Retina (tissue), 1 donor: ENCODE results near the gene ZNF83.
"Not testable (repeated sequence)": the region's sequence is repeated elsewhere in the genome, so short reads cannot be mapped to it uniquely, and the experiment has no call there.

ENCODE experiments used
- DNase-seq: peaks from one replicate; pipeline ENCODE4 v3.0.0-alpha.2; 2016

Gene ZNF83

GRCh38 chr19:52638601-52639000 is 446 bp upstream of the ZNF83 start:
- DNase-seq, result no peak

GRCh38 chr19:52635786-52636570 is 2.2 kb downstream of the ZNF83 start:
- DNase-seq, result no peak

- DNase-seq, result not testable (repeated sequence)
These were observed 10.7 kb downstream of the ZNF83 start for GRCh38 chr19:52627441-52627840.

GRCh38 chr19:52626915-52627314 is 11.2 kb downstream of the ZNF83 start:
- no peak for DNase-seq

GRCh38 chr19:52622261-52622660 is 15.9 kb downstream of the ZNF83 start:
- DNase-seq, result no peak

- no peak for DNase-seq
These were observed 16.8 kb downstream of the ZNF83 start for GRCh38 chr19:52621376-52621775.

- no peak for DNase-seq
These were observed 24.8 kb downstream of the ZNF83 start for GRCh38 chr19:52613299-52613906.

- DNase-seq, result no peak
These were observed 34.5 kb downstream of the ZNF83 start for GRCh38 chr19:52603558-52604207.

GRCh38 chr19:52602941-52603340 is 35.2 kb downstream of the ZNF83 start:
- DNase-seq, result no peak

- DNase-seq, result not testable (repeated sequence)
These were observed 36.2 kb downstream of the ZNF83 start for GRCh38 chr19:52601974-52602366.

- peak; percentile 87 for DNase-seq
These were observed 36.9 kb downstream of the ZNF83 start for GRCh38 chr19:52601025-52601973.

GRCh38 chr19:52600639-52601024 is 37.5 kb downstream of the ZNF83 start:
- no peak for DNase-seq

- no peak for DNase-seq
These were observed 38.9 kb downstream of the ZNF83 start for GRCh38 chr19:52599241-52599640.

GRCh38 chr19:52593441-52593840 is 44.7 kb downstream of the ZNF83 start:
- not testable (repeated sequence) for DNase-seq

GRCh38 chr19:52592301-52592700 is 45.9 kb downstream of the ZNF83 start:
- DNase-seq, result no peak

- no peak for DNase-seq
These were observed 47.4 kb downstream of the ZNF83 start for GRCh38 chr19:52590728-52591127.

GRCh38 chr19:52585604-52586003 is 52.6 kb downstream of the ZNF83 start:
- DNase-seq, result no peak

- DNase-seq, result no peak
These were observed 53.3 kb downstream of the ZNF83 start for GRCh38 chr19:52584736-52585440.

- peak; percentile 93 for DNase-seq
These were observed 67.9 kb downstream of the ZNF83 start, which contains the start of gene ZNF701 for GRCh38 chr19:52570000-52570861. Gene ZNF701, plus strand, starts transcription at chr19:52570287. Its CDS starts 3,861 bp downstream, at chr19:52574148.

GRCh38 chr19:52569638-52569999 is 68.5 kb downstream of the ZNF83 start:
- not testable (repeated sequence) for DNase-seq

- DNase-seq, result no peak
These were observed 70.2 kb downstream of the ZNF83 start for GRCh38 chr19:52567921-52568320.
